Omental fat pad (tissue), 4 donors: ENCODE measurements around the gene PTPN11. TPM values are rescaled to one million over a fixed set of nuclear protein-coding genes. Genes with fewer than 3 reads are reported as not detected.

Source experiments
- total RNA-seq, 4 donors: library from RNA; depleted of rRNA; stranded (reverse); fragments of >200 nt; gene quantifications; one replicate each; pipeline ENCODE4 v1.1.0, GENCODE V29; 2016

Gene PTPN11
- total RNA-seq, 4 donors from 2014 or later: 98.0 to 134 (median 122) TPM

Other genes with a start within 250 kb of the PTPN11 start
- 10 to 100 TPM; 26.6 to 47.1 (median 33.2) TPM for gene HECTD4, start 36.5 kb upstream of the PTPN11 start, total RNA-seq
- 1,000 to 10,000 TPM; 1,425 to 1,649 (median 1,557) TPM for gene RPL6, start 9.3 kb upstream of the PTPN11 start, total RNA-seq